K562 (cell line): ENCODE data around the gene RNF213. TPM values are rescaled to one million over a fixed set of nuclear protein-coding genes. Genes with fewer than 3 reads are reported as not detected.

Experiments
- DPF2 ChIP-seq: fragments of 450-650 bp; IDR thresholded peaks from 2 replicates; pipeline ENCODE4 v1.6.1; 2016
- FOXA3 ChIP-seq, 2 experiments: fragments of 450-650 bp in 1 of 2; sonication (generic) in 1 of 2; formaldehyde crosslinking; IDR thresholded peaks in 1 of 2; conservative IDR thresholded peaks in 1 of 2; 2 replicates each; pipeline versions ENCODE4 v1.4.0 to v1.8.0; 2020 to 2022; ENCODE audit warnings: mild to moderate bottlenecking in 2 of 2, missing genetic modification reagents in 1 of 2
- FOXM1 ChIP-seq, 2 experiments: fragments of 450-650 bp in 1 of 2; sonication (generic) in 1 of 2; formaldehyde crosslinking in 1 of 2; IDR thresholded peaks; 2 replicates each; pipeline versions ENCODE4 v1.6.1 to v1.9.0; 2017 to 2022; ENCODE audit warnings: low read depth in 2 of 2, mild to moderate bottlenecking in 2 of 2, missing genetic modification reagents in 1 of 2, moderate library complexity in 1 of 2
- GTF2E2 ChIP-seq: fragments of 200-800 bp; sonication (Bioruptor generic); IDR thresholded peaks from 2 replicates; pipeline ENCODE4 v1.6.1; 2016; ENCODE audit warnings: missing genetic modification characterization, missing compliant biosample characterization
- MYBL2 ChIP-seq, 2 experiments: fragments of 450-650 bp in 1 of 2; sonication (generic) in 1 of 2; formaldehyde crosslinking in 1 of 2; IDR thresholded peaks; 2 replicates each; pipeline versions ENCODE4 v1.6.1 to v1.8.1; 2017 to 2022; ENCODE audit warnings: borderline replicate concordance in 1 of 2, inconsistent platforms in 1 of 2, low read depth in 1 of 2, mild to moderate bottlenecking in 1 of 2, missing genetic modification reagents in 1 of 2, moderate library complexity in 1 of 2
- NCOA2 ChIP-seq, 2 experiments: fragments of 450-650 bp; IDR thresholded peaks; 2 replicates each; pipeline ENCODE4 v1.6.1; 2018; ENCODE audit warnings: mild to moderate bottlenecking in 2 of 2, moderate library complexity in 1 of 2; ENCODE audit not compliant: partially characterized antibody in 2 of 2
- RUNX1 ChIP-seq: sonication (generic); IDR thresholded peaks from 2 replicates; pipeline ENCODE4 v1.6.1; 2016; ENCODE audit warnings: antibody characterized with exemption, low read depth
- SETDB1 ChIP-seq: IDR thresholded peaks from one replicate; pipeline ENCODE4 v1.6.1; 2012; ENCODE audit warnings: low read length, control low read depth, inconsistent platforms
- STAT5A ChIP-seq: IDR thresholded peaks from 2 replicates; pipeline ENCODE4 v1.6.1; 2012; ENCODE audit warnings: low read length, inconsistent platforms, borderline replicate concordance
- TAF9B ChIP-seq: fragments of 450-650 bp; IDR thresholded peaks from 2 replicates; pipeline ENCODE4 v1.6.1; 2018; ENCODE audit warnings: mild to moderate bottlenecking; ENCODE audit not compliant: partially characterized antibody
- ZNF124 ChIP-seq: sonication (generic); formaldehyde crosslinking; IDR thresholded peaks from 2 replicates; pipeline ENCODE4 v1.8.1; 2022; ENCODE audit warnings: missing genetic modification reagents
- ZNF766 ChIP-seq: fragments of 200-800 bp; sonication (Bioruptor generic); conservative IDR thresholded peaks from 2 replicates; pipeline ENCODE4 v1.6.1; 2016; ENCODE audit warnings: missing genetic modification characterization, missing compliant biosample characterization
- ZZZ3 ChIP-seq: fragments of 450-650 bp; IDR thresholded peaks from 2 replicates; pipeline ENCODE4 v1.6.1; 2016; ENCODE audit warnings: antibody characterized with exemption, mild to moderate bottlenecking, moderate library complexity
- polyA plus RNA-seq, 8 experiments: library from polyadenylated mRNA; depleted of rRNA in 4 of 8; stranded (reverse) in 5 of 8; unstranded in 3 of 8; fragments of >200 nt; fragmentation: Nextera tagmentation in 2 of 8; fragmentation: Illumina TruSeq in 1 of 8; extraction: Ambion mirVana in 2 of 8; extraction: Trizol in 1 of 8; gene quantifications; 2 replicates each; pipeline versions ENCODE4 v1.2.1 to v1.2.3, GENCODE V29; 2011 to 2014; ENCODE audit warnings: inconsistent platforms in 1 of 8, missing spikeins in 1 of 8
- total RNA-seq, 7 experiments: library from RNA; depleted of rRNA in 6 of 7; stranded (reverse); fragments of >200 nt in 6 of 7; fragmentation: Illumina TruSeq in 2 of 7; extraction: Trizol in 2 of 7; gene quantifications; 2 replicates each; pipeline versions ENCODE4 v1.2.1 to v1.2.3, GENCODE V29; 2011 to 2021; ENCODE audit warnings: low replicate concordance in 1 of 7
- TF ChIP-seq, protein P1 (sequence below): fragments of 450-650 bp; IDR thresholded peaks from 2 replicates; pipeline ENCODE4 v1.6.1; 2016; ENCODE audit warnings: low read depth, mild to moderate bottlenecking, moderate library complexity
- TF ChIP-seq, protein P2 (sequence below): sonication (generic); formaldehyde crosslinking; IDR thresholded peaks from 2 replicates; pipeline ENCODE4 v1.8.0; 2023; ENCODE audit warnings: missing genetic modification reagents, mild to moderate bottlenecking, borderline replicate concordance
- TF ChIP-seq, protein P3 (sequence below): fragments of 150-350 bp; conservative IDR thresholded peaks from 2 replicates; pipeline ENCODE4 v1.6.1; 2014; ENCODE audit warnings: low read length
- TF ChIP-seq, protein P4 (sequence below): sonication (generic); formaldehyde crosslinking; IDR thresholded peaks from 2 replicates; pipeline ENCODE4 v1.8.1; 2023; ENCODE audit warnings: mild to moderate bottlenecking, missing genetic modification reagents

Gene RNF213
- total and polyA plus RNA-seq, 9 of the 15 experiments (the other 6 are each of a cell fraction or from before 2014, with no cell fraction given), result 5.3 to 33.6 (median 17.9) TPM

DNA sequence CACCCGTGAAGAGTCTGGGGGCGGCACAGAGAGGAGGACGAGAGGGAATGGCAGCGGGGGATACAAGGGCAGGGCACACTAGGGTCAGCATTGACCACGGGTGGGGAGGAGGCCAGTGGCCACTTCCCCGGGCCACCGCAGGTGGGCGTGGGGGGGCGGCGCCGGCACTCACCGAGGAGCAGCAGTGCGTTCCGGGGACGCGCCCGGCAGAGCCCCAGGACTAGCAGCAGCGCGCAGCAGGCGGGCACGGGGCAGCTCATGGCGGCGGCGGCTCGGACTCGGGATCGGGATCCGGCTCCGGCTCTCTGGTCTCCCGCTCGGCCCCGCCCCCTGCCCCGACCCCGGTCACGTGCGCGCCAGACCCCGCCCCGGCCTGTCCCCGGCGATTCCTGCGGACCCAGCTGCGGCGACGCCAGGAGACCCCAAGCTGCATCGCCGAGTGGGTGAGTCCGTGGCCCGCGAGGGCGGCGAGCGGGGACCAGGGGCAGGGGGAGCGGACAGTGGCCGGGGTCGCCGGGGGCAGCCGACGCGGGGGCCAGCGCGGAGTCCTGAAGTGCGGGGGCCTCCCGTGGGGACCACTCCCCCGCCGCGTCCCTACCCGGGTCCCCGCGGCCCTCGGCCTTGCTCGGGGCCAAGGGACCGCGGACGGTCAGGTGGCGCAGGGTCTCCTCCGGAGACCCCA lies 40.5 kb upstream of the RNF213 start, which contains the start of the genes SGSH and SLC26A11 (continued):
- TF ChIP-seq, protein P1, sequence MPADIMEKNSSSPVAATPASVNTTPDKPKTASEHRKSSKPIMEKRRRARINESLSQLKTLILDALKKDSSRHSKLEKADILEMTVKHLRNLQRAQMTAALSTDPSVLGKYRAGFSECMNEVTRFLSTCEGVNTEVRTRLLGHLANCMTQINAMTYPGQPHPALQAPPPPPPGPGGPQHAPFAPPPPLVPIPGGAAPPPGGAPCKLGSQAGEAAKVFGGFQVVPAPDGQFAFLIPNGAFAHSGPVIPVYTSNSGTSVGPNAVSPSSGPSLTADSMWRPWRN, result no peak
- no peak for TF ChIP-seq RUNX1
- TF ChIP-seq FOXM1 (IDR thresholded peaks at IDR 0.05; ENCODE audit: low read depth), result no peak
- no peak for TF ChIP-seq FOXM1 (CRISPR knock-in tag; IDR thresholded peaks at IDR 0.05; ENCODE audit: low read depth)
- TF ChIP-seq ZZZ3, result no peak
- TF ChIP-seq, protein P2, sequence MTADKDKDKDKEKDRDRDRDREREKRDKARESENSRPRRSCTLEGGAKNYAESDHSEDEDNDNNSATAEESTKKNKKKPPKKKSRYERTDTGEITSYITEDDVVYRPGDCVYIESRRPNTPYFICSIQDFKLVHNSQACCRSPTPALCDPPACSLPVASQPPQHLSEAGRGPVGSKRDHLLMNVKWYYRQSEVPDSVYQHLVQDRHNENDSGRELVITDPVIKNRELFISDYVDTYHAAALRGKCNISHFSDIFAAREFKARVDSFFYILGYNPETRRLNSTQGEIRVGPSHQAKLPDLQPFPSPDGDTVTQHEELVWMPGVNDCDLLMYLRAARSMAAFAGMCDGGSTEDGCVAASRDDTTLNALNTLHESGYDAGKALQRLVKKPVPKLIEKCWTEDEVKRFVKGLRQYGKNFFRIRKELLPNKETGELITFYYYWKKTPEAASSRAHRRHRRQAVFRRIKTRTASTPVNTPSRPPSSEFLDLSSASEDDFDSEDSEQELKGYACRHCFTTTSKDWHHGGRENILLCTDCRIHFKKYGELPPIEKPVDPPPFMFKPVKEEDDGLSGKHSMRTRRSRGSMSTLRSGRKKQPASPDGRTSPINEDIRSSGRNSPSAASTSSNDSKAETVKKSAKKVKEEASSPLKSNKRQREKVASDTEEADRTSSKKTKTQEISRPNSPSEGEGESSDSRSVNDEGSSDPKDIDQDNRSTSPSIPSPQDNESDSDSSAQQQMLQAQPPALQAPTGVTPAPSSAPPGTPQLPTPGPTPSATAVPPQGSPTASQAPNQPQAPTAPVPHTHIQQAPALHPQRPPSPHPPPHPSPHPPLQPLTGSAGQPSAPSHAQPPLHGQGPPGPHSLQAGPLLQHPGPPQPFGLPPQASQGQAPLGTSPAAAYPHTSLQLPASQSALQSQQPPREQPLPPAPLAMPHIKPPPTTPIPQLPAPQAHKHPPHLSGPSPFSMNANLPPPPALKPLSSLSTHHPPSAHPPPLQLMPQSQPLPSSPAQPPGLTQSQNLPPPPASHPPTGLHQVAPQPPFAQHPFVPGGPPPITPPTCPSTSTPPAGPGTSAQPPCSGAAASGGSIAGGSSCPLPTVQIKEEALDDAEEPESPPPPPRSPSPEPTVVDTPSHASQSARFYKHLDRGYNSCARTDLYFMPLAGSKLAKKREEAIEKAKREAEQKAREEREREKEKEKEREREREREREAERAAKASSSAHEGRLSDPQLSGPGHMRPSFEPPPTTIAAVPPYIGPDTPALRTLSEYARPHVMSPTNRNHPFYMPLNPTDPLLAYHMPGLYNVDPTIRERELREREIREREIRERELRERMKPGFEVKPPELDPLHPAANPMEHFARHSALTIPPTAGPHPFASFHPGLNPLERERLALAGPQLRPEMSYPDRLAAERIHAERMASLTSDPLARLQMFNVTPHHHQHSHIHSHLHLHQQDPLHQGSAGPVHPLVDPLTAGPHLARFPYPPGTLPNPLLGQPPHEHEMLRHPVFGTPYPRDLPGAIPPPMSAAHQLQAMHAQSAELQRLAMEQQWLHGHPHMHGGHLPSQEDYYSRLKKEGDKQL (CRISPR knock-in tag), result no peak
- no peak; the same call in 1 of the 2 replicates for TF ChIP-seq DPF2
- no peak for TF ChIP-seq ZNF766 (CRISPR knock-in tag)
- TF ChIP-seq STAT5A, result no peak
- no peak for TF ChIP-seq ZNF124 (CRISPR knock-in tag)
- no peak for TF ChIP-seq SETDB1
- TF ChIP-seq, protein P3, sequence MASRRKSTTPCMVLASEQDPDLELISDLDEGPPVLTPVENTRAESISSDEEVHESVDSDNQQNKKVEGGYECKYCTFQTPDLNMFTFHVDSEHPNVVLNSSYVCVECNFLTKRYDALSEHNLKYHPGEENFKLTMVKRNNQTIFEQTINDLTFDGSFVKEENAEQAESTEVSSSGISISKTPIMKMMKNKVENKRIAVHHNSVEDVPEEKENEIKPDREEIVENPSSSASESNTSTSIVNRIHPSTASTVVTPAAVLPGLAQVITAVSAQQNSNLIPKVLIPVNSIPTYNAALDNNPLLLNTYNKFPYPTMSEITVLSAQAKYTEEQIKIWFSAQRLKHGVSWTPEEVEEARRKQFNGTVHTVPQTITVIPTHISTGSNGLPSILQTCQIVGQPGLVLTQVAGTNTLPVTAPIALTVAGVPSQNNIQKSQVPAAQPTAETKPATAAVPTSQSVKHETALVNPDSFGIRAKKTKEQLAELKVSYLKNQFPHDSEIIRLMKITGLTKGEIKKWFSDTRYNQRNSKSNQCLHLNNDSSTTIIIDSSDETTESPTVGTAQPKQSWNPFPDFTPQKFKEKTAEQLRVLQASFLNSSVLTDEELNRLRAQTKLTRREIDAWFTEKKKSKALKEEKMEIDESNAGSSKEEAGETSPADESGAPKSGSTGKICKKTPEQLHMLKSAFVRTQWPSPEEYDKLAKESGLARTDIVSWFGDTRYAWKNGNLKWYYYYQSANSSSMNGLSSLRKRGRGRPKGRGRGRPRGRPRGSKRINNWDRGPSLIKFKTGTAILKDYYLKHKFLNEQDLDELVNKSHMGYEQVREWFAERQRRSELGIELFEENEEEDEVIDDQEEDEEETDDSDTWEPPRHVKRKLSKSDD, result no peak
- TF ChIP-seq MYBL2 (IDR thresholded peaks at IDR 0.05; ENCODE audit: low read depth), result no peak
- no peak for TF ChIP-seq MYBL2 (CRISPR knock-in tag; IDR thresholded peaks at IDR 0.05; ENCODE audit: borderline replicate concordance)
- no peak for TF ChIP-seq TAF9B
- TF ChIP-seq, protein P4, sequence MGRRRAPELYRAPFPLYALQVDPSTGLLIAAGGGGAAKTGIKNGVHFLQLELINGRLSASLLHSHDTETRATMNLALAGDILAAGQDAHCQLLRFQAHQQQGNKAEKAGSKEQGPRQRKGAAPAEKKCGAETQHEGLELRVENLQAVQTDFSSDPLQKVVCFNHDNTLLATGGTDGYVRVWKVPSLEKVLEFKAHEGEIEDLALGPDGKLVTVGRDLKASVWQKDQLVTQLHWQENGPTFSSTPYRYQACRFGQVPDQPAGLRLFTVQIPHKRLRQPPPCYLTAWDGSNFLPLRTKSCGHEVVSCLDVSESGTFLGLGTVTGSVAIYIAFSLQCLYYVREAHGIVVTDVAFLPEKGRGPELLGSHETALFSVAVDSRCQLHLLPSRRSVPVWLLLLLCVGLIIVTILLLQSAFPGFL (CRISPR knock-in tag), result no peak
- no peak for TF ChIP-seq GTF2E2 (tag)
- no peak for TF ChIP-seq NCOA2 (IDR thresholded peaks at IDR 0.05; ENCODE audit: partially characterized antibody in 2 of 2)
- TF ChIP-seq FOXA3 (CRISPR knock-in tag; conservative IDR thresholded peaks at IDR 0.05 in 1 of 2, IDR thresholded peaks at IDR 0.05 in 1 of 2), result no peak
